SIG-M5 (cell line): Measurements from ENCODE around the gene ANKRD13C.
A peak's percentile ranks its signal among the peaks of the same experiment; 100 is the strongest.

Source experiments
- DNase-seq: peaks from one replicate; lab custom pipeline; 2025; lab: John Stamatoyannopoulos, UW

ANKRD13C gene

DNA sequence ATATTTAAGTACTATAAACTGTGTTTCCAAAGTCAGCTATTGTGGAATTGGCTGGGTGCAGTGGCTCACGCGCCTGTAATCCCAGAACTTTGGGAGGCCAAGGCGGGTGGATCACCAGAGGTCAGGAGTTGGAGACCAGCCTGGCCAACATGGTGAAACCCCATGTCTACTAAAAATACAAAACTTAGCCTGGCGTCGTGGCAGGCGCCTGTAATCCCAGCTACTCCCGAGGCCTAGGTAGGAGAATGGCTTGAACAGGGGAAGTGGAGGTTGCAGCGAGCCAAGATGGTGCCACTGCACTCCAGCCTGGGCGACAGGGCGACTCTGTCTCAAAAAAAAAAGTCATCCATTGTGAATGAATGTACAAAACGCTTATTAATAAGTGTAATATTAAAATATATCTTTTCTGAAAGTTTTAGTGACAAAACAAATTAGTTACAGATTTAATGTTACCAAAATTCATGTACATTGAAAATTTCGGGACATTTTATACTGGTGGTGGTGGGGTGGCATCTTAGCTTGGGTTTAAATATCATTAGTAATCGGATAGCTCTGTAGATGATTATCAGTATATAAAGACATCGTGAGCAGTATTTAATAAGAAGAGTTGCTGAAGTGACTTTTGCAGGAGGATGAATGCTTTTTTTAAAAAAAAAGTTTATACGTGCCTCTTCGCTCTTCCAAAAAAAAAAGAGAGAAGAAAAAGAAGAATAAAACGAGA is 133.8 kb downstream of the ANKRD13C start:
- DNase-seq, result no peak

DNA sequence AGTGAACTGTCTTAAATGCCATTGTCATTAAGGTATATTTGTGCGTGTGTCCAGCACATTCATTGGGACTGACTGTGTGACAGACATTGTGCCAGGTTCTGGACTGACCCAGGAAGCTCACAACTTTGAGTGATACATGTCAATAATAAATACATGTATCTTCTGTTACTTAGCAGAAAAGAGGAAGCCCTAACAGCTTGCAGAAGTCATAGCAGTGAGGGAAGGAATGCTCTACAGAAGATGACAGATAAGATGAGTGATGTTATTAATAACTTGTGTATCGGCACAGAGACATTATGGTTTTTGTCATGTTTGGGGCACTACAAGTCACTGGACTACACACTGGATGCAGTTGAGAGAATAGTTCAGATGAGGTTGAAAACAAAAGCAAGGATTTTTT is 134.5 kb downstream of the ANKRD13C start:
- DNase-seq, result peak; percentile 55

DNA sequence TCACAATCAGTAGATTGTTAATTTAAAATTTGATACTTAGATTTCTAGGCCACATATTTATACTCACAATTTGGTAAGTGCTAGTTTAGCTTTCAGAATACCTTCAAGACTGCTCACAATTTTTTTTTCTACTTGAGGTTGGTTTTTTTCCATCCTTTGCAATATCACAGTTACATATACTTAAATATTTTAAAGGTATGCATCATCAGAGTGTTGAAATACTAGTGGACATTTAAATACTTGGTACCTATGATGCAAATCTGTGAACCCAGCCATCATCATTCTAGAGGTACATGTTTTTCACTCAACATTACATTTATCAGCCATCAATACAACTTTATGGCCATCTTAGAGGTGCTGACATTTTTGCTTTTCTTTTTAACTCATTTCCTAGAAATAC is 143.0 kb downstream of the ANKRD13C start:
- no peak for DNase-seq

DNA sequence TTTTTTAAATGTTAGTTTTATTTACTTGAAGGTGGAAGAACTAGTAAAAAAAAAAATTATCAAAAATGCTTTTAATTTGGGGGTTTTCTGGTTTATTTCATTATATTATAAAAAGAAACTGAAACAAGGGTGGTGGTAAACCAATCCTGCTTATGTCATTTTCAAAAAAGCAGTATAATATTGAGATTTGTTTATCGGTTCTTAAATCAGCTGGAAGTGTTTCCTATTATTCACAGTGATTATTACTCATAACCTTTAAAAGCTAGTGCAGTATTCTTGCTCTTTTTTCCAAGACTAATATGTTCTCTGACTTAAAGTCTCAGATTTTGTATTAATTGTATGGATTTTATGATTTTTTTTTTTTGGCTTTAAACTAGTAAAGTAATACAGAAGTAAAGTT is 143.7 kb downstream of the ANKRD13C start:
- no peak for DNase-seq
